Memory B cell (primary cell): ENCODE measurements around the gene ITGB8.

Experiments
- ATAC-seq: fragments of 150-1000 bp; cut with Tn5 transposase; 2 replicates; pipeline ENCODE4 v1.10.0; 2021; ENCODE audit warnings: low read depth, mild to moderate bottlenecking, moderate library complexity
- DNase-seq, 2 donors: peaks; one replicate each; pipeline ENCODE4 v3.0.0; 2022; ENCODE audit warnings: low spot score in 2 of 2
- H3K27ac Mint-ChIP-seq: one replicate; pipeline ENCODE4 v1.8.0; 2022; ENCODE audit warnings: mild to moderate bottlenecking, moderate library complexity, mixed read lengths
- H3K27me3 Mint-ChIP-seq: one replicate; pipeline ENCODE4 v1.8.0; 2022; ENCODE audit warnings: mixed read lengths
- H3K36me3 Mint-ChIP-seq: one replicate; pipeline ENCODE4 v1.8.0; 2022; ENCODE audit warnings: mild to moderate bottlenecking, mixed read lengths
- H3K4me1 Mint-ChIP-seq: one replicate; pipeline ENCODE4 v1.8.0; 2022; ENCODE audit warnings: mixed read lengths
- H3K4me3 Mint-ChIP-seq: one replicate; pipeline ENCODE4 v1.8.0; 2022; ENCODE audit warnings: mild to moderate bottlenecking, moderate library complexity, mixed read lengths
- H3K9me3 Mint-ChIP-seq: one replicate; pipeline ENCODE4 v1.8.0; 2022; ENCODE audit warnings: mixed read lengths

ITGB8 gene

GRCh38 chr7:20330239-20330927, at the start of gene ITGB8:
Gene ITGB8, plus strand, starts transcription at chr7:20330900. Its CDS starts 907 bp downstream, at chr7:20331807.
- ATAC-seq = peak; percentile 60
- peak; percentile 32 to 50 for DNase-seq
- Mint-ChIP-seq H3K4me1 (peaks cover 13% of the 10 kb centered on the region), H3K36me3 (no peaks in the 10 kb centered on the region), H3K27ac (peak within 1 kb of the TSS; percentile 60), H3K4me3 (peak within 1 kb of the TSS; percentile 88), H3K9me3 (no peaks in the 10 kb centered on the region), H3K27me3 (no peaks in the 10 kb centered on the region)

GRCh38 chr7:20282959-20283358, 47.7 kb upstream of the ITGB8 start:
- Mint-ChIP-seq H3K4me3 (no peak overlapping the region), H3K4me1 (peaks cover 5% of the 10 kb centered on the region)

DNA sequence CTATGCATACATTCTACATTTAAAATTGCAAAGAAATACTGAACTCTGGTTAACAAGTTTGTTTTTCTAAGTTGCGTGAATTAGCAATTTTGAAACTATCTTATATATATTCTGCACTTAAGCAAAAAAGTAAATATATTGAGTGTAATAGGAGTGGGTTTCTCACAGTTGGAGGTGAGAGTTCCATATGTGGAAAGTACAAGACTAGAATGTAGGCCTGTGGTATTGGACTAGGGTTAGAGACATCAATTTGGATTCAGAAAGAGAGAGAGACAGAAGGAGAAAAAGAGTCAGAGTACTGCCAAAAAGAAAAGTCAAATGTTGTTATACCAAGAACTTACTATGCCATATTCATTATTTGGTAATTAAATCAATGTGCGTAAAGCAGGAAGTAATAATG, 47.3 kb upstream of the ITGB8 start:
- Mint-ChIP-seq H3K9me3 (no peaks in the 10 kb centered on the region), H3K27me3 (no peaks in the 10 kb centered on the region), H3K4me3 (no peak overlapping the region), H3K36me3 (no peaks in the 10 kb centered on the region), H3K27ac (no peak overlapping the region), H3K4me1 (peaks cover 5% of the 10 kb centered on the region)
- ATAC-seq (no peak), DNase-seq (no peak)

More at GRCh38 chr7:20282959-20283358, 47.7 kb upstream of the ITGB8 start:
- Mint-ChIP-seq H3K27ac (no peak overlapping the region), H3K36me3 (no peaks in the 10 kb centered on the region), H3K27me3 (no peaks in the 10 kb centered on the region), H3K9me3 (no peaks in the 10 kb centered on the region)
- DNase-seq = no peak
- ATAC-seq = no peak

DNA sequence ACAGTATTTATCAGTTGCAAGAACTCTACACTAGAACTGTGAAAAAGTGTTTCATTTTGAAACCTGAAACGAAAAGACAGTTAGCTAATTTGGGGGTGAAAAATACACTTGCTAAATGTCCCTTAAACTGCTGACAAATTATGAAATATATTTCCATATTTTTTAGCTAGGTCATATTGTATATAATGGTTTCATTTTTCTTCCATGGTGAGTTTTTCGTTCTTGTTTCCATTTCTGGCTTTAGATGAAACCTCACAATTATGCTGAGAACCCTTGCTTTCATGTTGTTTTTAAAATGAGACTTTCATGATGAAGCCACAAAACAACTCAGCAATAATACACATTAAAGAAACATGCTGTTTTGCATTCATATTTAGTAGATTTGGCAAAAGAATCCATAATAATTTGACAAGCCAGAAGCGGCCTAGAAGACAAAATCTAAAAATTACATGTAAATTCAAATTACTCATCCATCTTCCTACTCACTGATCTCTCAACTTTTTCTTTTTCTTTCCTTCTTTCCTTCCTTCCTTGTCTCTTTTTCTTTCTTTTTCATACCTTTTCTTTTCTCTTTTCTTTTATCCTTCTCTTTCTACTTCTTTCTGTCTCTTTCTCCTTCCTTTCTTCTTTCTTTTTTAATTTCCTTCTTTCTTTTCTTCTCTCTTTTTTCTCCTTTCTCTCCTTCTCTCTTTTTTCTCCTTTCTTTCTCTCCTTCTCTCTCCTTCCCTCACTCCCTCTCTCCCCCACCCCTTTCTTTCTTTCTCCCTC, 46.5 kb upstream of the ITGB8 start:
- Mint-ChIP-seq H3K4me3 (no peak overlapping the region), H3K27ac (no peak overlapping the region), H3K9me3 (no peaks in the 10 kb centered on the region), H3K36me3 (no peaks in the 10 kb centered on the region), H3K4me1 (peaks cover 5% of the 10 kb centered on the region), H3K27me3 (no peaks in the 10 kb centered on the region)
- DNase-seq (no peak), ATAC-seq (no peak)

GRCh38 chr7:20284771-20285143, 45.9 kb upstream of the ITGB8 start:
- H3K27me3 Mint-ChIP-seq = no peaks in the 10 kb centered on the region
- no peaks in the 10 kb centered on the region for H3K9me3 Mint-ChIP-seq
- no peak overlapping the region for H3K27ac Mint-ChIP-seq
- no peak overlapping the region for H3K4me3 Mint-ChIP-seq
- DNase-seq (no peak), ATAC-seq (no peak)
- H3K36me3 Mint-ChIP-seq = no peaks in the 10 kb centered on the region
- H3K4me1 Mint-ChIP-seq = peaks cover 5% of the 10 kb centered on the region

GRCh38 chr7:20287317-20287716, 43.4 kb upstream of the ITGB8 start:
- ATAC-seq (no peak), DNase-seq (no peak)
- Mint-ChIP-seq H3K9me3 (no peaks in the 10 kb centered on the region), H3K4me3 (no peak overlapping the region), H3K27me3 (no peaks in the 10 kb centered on the region), H3K27ac (no peak overlapping the region), H3K36me3 (no peaks in the 10 kb centered on the region), H3K4me1 (peaks cover 6% of the 10 kb centered on the region)

- peaks cover 6% of the 10 kb centered on the region for H3K4me1 Mint-ChIP-seq
- ATAC-seq = no peak
Measured at GRCh38 chr7:20288036-20288435, 42.7 kb upstream of the ITGB8 start.

GRCh38 chr7:20290505-20291111, 40.1 kb upstream of the ITGB8 start:
- H3K9me3 Mint-ChIP-seq = peaks cover 4% of the 10 kb centered on the region
- H3K27me3 Mint-ChIP-seq = no peaks in the 10 kb centered on the region
- ATAC-seq = no peak
- H3K36me3 Mint-ChIP-seq = no peaks in the 10 kb centered on the region
- H3K27ac Mint-ChIP-seq = no peak overlapping the region
- no peak for DNase-seq
- H3K4me1 Mint-ChIP-seq = peaks cover 3% of the 10 kb centered on the region
- no peak overlapping the region for H3K4me3 Mint-ChIP-seq

More at GRCh38 chr7:20288036-20288435, 42.7 kb upstream of the ITGB8 start:
- no peaks in the 10 kb centered on the region for H3K36me3 Mint-ChIP-seq
- H3K27me3 Mint-ChIP-seq = no peaks in the 10 kb centered on the region
- H3K9me3 Mint-ChIP-seq = no peaks in the 10 kb centered on the region
- H3K4me3 Mint-ChIP-seq = no peak overlapping the region
- H3K27ac Mint-ChIP-seq = no peak overlapping the region
- no peak for DNase-seq

DNA sequence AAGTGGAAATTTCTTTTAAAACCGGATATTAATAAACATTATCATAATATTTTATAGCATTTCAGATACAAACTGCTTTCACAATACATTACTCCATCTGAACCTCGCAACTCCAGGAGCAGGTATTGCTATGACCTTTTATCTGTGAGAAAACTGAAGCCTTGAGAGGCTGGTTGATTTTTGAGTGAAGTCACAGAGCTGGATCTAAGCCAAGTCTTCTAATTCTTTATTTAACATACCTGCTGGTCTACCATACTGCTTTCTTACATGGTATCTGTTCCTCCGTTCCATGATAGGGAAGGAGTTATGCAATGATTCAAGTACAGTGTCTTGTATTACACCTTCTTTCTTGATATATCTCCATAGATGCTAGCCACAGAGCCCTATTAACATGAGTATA, 37.4 kb upstream of the ITGB8 start:
- no peaks in the 10 kb centered on the region for H3K36me3 Mint-ChIP-seq
- H3K27me3 Mint-ChIP-seq = no peaks in the 10 kb centered on the region
- ATAC-seq = no peak
- H3K4me1 Mint-ChIP-seq = peaks cover 3% of the 10 kb centered on the region
- H3K4me3 Mint-ChIP-seq = no peak overlapping the region
- H3K9me3 Mint-ChIP-seq = peaks cover 4% of the 10 kb centered on the region
- no peak overlapping the region for H3K27ac Mint-ChIP-seq
- DNase-seq = no peak

DNA sequence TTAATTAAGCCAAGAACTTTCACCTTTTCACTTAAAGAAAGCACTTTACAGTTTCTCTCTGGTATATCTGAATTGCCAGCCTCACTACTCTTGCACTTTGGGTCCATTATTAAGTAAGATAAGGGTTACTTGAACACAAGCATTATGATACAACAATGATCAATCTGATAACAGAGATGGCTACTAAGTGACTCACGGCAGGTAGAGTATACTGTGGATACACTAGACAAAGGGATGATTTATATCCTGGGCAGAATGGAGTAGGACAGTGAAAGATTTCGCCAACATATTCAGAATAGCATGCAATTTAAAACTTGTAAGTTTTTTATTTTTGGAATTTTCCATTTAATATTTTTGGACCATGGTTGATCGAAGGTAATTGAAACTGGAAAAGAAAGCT, 34.3 kb upstream of the ITGB8 start:
- peaks cover 14% of the 10 kb centered on the region for H3K4me1 Mint-ChIP-seq
- no peaks in the 10 kb centered on the region for H3K27me3 Mint-ChIP-seq
- DNase-seq (no peak), ATAC-seq (no peak)
- H3K4me3 Mint-ChIP-seq = no peak overlapping the region
- no peaks in the 10 kb centered on the region for H3K36me3 Mint-ChIP-seq
- peaks cover 4% of the 10 kb centered on the region for H3K9me3 Mint-ChIP-seq
- H3K27ac Mint-ChIP-seq = no peak overlapping the region

GRCh38 chr7:20296901-20297300, 33.8 kb upstream of the ITGB8 start:
- no peak overlapping the region for H3K4me3 Mint-ChIP-seq
- H3K27me3 Mint-ChIP-seq = no peaks in the 10 kb centered on the region
- H3K9me3 Mint-ChIP-seq = peaks cover 4% of the 10 kb centered on the region
- ATAC-seq (no peak), DNase-seq (no peak)
- H3K27ac Mint-ChIP-seq = no peak overlapping the region
- H3K36me3 Mint-ChIP-seq = no peaks in the 10 kb centered on the region
- H3K4me1 Mint-ChIP-seq = peaks cover 12% of the 10 kb centered on the region

GRCh38 chr7:20298486-20298901, 32.2 kb upstream of the ITGB8 start:
- no peak for ATAC-seq
- no peak for DNase-seq
- Mint-ChIP-seq H3K4me3 (no peak overlapping the region), H3K4me1 (peaks cover 12% of the 10 kb centered on the region), H3K9me3 (peaks cover 4% of the 10 kb centered on the region), H3K36me3 (no peaks in the 10 kb centered on the region), H3K27ac (no peak overlapping the region), H3K27me3 (no peaks in the 10 kb centered on the region)

GRCh38 chr7:20299145-20299544, 31.6 kb upstream of the ITGB8 start:
- no peak for DNase-seq
- Mint-ChIP-seq H3K27me3 (no peaks in the 10 kb centered on the region), H3K36me3 (no peaks in the 10 kb centered on the region), H3K4me1 (peaks cover 12% of the 10 kb centered on the region), H3K4me3 (no peak overlapping the region), H3K9me3 (peaks cover 4% of the 10 kb centered on the region), H3K27ac (no peak overlapping the region)
- ATAC-seq = no peak

DNA sequence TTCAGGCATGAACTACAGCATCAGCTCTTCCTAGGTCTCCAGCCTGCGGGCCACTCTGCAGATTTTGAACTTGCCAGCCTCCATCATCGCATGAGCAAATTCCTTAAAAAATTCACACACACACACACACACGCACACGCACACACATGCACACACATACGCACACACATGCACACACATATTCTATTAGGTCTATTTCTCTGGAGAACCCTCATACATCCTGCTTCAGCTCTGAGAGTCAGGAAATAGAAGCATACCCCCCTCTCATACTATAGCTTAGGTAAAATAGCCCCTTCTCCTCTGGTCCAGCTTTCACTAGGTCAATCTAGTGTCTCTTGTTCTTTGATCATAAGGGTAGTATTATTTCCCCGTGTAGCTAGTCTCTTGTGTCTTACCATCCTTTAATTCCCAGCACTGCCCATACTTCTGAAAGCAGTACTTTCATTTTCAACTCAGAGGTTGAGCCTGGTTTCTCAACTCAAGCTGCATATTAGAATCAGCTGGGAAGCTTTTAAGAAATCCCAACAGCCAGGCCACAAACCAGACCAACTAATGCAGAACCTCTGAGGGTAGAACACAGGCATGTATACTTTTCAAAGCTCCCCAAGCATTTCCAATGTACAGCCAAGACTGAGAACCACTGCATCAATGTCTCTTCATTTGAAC, 30.9 kb upstream of the ITGB8 start:
- Mint-ChIP-seq H3K4me1 (peaks cover 12% of the 10 kb centered on the region), H3K27me3 (no peaks in the 10 kb centered on the region), H3K36me3 (no peaks in the 10 kb centered on the region), H3K9me3 (peaks cover 4% of the 10 kb centered on the region), H3K27ac (peak overlapping the region; percentile 20), H3K4me3 (peak overlapping the region; percentile 38)
- DNase-seq (no peak), ATAC-seq (peak; percentile 34)
